ENCODE measurements around the gene SDK1. TPM values are rescaled to one million over a fixed set of nuclear protein-coding genes. Genes with fewer than 3 reads are reported as not detected.

The SDK1 gene
- total RNA-seq, 1 donor from 2014 or later, result 10.4 TPM

DNA sequence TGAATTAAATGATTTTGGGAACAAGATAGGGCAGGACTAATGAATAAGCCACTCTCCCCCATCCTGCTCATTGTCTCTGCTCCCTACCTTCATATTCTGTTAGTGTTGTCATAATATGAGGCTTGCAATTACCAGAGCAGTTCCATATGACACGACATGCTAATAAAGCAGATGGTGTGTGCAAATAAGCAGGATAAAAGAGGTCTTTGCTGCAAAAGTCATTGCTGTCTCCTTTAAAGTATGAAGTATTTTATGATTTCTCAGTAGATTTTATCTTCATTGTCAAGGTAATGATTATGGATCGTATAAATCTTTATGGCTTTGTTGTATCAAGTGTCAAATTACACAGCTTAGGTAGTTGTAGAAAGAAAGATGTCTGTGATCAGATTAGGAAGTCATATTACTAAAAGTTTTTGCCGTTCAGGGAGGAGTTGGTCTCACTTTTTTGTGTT lies 114.8 kb downstream of the SDK1 start:
- intact Hi-C loops (cut with DNase I), result no loop called here
- TF ChIP-seq, protein P1, sequence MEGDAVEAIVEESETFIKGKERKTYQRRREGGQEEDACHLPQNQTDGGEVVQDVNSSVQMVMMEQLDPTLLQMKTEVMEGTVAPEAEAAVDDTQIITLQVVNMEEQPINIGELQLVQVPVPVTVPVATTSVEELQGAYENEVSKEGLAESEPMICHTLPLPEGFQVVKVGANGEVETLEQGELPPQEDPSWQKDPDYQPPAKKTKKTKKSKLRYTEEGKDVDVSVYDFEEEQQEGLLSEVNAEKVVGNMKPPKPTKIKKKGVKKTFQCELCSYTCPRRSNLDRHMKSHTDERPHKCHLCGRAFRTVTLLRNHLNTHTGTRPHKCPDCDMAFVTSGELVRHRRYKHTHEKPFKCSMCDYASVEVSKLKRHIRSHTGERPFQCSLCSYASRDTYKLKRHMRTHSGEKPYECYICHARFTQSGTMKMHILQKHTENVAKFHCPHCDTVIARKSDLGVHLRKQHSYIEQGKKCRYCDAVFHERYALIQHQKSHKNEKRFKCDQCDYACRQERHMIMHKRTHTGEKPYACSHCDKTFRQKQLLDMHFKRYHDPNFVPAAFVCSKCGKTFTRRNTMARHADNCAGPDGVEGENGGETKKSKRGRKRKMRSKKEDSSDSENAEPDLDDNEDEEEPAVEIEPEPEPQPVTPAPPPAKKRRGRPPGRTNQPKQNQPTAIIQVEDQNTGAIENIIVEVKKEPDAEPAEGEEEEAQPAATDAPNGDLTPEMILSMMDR (IDR thresholded peaks at IDR 0.05), result no peak
- Histone ChIP-seq H3K9me3 (no peaks in the 10 kb centered on the region), H3K36me3 (no peaks in the 10 kb centered on the region), H3K27me3 (no peaks in the 10 kb centered on the region), H3K4me3 (no peak overlapping the region), H3K27ac (no peak overlapping the region), H3K4me1 (no peaks in the 10 kb centered on the region)
- no peak for DNase-seq
- no peak for ATAC-seq

DNA sequence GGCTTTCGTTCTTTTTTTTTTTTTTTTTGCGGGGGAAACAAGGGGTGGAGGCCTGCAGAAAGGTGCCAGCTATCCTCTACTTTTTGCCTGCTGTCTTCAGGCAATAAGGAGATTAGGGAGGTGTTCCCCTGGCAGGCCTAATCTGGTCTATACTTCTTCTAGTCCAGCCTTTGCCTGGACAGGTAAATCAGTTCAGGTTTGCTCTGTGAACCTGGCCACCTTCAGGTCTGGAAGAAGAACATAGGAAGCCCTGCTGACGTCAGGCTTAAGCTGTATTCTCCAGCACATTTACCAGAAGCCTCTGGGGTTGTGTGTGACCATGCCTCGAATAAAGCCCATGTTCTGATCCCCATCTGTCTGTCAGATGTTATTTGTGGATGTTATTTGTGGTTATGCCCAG lies 115.4 kb downstream of the SDK1 start:
- no peak overlapping the region for H3K4me3 ChIP-seq
- no peak for ATAC-seq

DNA sequence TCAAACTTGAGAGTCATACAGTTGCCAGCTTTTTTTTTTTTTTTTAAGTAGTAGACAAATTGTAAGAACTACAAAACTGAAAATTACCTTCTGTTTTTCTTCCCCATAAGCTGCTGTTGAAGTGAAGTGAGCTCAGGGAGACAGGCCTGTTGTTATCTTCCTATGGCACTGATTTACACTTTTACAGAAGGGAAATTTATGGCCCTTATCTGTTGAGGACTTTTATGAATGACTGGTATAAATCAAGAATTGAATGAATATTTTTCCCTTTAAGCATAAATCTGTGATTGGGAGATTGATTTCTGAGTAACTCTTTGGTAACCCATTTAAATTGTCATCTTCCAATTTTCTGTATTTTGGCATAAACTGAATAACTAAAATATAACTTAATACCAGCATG lies 124.0 kb downstream of the SDK1 start:
- intact Hi-C loops (cut with DNase I), result no loop called here
- Histone ChIP-seq H3K27ac (no peak overlapping the region), H3K4me1 (no peaks in the 10 kb centered on the region), H3K36me3 (no peaks in the 10 kb centered on the region), H3K27me3 (no peaks in the 10 kb centered on the region), H3K9me3 (no peaks in the 10 kb centered on the region), H3K4me3 (no peak overlapping the region)
- no peak for ATAC-seq
- no peak for DNase-seq
- TF ChIP-seq, protein P1 (IDR thresholded peaks at IDR 0.05), result no peak

More for the DNA sequence above, 115.4 kb downstream of the SDK1 start:
- DNase-seq, result no peak
- Histone ChIP-seq H3K27ac (no peak overlapping the region), H3K4me1 (no peaks in the 10 kb centered on the region), H3K9me3 (no peaks in the 10 kb centered on the region), H3K36me3 (no peaks in the 10 kb centered on the region), H3K27me3 (no peaks in the 10 kb centered on the region)
- TF ChIP-seq, protein P1 (IDR thresholded peaks at IDR 0.05), result no peak
- intact Hi-C loops (cut with DNase I), result no loop called here

DNA sequence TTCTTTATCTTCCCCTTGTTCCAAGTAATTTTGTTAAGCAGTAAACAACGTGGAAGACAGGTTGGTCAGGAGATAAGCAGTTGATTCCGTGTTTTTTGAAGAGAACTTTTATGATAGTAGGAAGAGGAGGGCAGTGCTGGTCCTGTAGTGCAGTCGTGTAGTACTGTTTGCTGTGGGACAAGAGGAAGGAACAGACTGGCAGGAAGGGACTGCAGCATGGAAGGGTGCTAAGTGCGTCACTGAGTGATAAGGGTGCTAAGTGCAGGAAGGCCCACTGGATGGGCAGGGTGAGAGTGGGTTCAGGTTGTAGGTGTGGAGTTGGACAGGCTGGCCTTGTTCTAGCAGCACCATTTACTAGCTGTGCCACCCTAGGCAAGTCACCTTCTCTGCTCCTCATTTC lies 125.0 kb downstream of the SDK1 start:
- Histone ChIP-seq H3K4me3 (no peak overlapping the region), H3K36me3 (no peaks in the 10 kb centered on the region), H3K27ac (no peak overlapping the region), H3K27me3 (no peaks in the 10 kb centered on the region), H3K9me3 (no peaks in the 10 kb centered on the region), H3K4me1 (no peaks in the 10 kb centered on the region)
- TF ChIP-seq, protein P1 (IDR thresholded peaks at IDR 0.05), result no peak
- DNase-seq (no peak), ATAC-seq (no peak)
- intact Hi-C loops (cut with DNase I), result no loop called here

DNA sequence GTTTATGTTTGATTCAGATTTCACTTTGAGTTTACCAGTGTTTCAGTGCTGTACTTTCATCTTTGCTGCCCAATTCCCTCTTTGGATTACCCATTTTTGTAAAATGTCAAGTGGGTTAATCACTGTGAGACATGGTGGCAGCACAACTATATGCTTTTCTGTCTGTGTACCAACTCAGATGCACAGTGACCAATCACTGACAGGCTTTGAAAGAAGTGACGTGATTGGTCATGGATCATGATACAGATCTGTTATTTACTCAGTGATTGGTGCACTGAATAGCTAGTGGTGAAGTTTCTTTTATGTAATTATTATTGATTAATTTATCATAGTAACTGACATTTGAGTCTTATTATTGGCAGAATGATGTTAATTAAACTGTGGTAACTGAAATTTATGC lies 126.9 kb downstream of the SDK1 start:
- H3K4me3 ChIP-seq, result no peak overlapping the region
- intact Hi-C loops (cut with DNase I), result no loop called here
- H3K27me3 ChIP-seq, result no peaks in the 10 kb centered on the region
- no peaks in the 10 kb centered on the region for H3K36me3 ChIP-seq
- DNase-seq (no peak), ATAC-seq (no peak)
- H3K27ac ChIP-seq, result no peak overlapping the region
- H3K4me1 ChIP-seq, result no peaks in the 10 kb centered on the region
- no peaks in the 10 kb centered on the region for H3K9me3 ChIP-seq
- TF ChIP-seq, protein P1 (IDR thresholded peaks at IDR 0.05), result no peak

DNA sequence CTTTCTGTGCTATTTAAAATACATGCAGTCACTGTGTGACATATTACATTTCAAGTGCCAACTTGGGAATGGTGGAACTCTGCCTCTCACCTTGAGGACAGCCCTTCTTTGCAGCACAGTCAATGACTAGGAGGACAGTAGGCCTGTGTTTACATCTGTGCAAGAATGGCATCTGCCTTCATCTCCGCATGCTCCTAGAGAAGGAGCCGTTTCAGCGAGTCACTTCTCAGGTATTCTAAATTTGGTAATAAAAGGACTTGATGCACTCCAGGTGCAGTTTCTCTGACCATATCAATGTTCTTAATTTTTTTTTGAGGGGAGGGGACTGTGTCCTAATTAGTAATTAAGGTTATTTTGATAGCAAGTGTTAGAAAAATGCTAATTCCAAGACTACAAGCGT lies 128.9 kb downstream of the SDK1 start:
- Histone ChIP-seq H3K27me3 (no peaks in the 10 kb centered on the region), H3K27ac (no peak overlapping the region), H3K4me1 (no peaks in the 10 kb centered on the region), H3K4me3 (no peak overlapping the region), H3K36me3 (no peaks in the 10 kb centered on the region), H3K9me3 (no peaks in the 10 kb centered on the region)
- DNase-seq (no peak), ATAC-seq (no peak)
- intact Hi-C loops (cut with DNase I), result no loop called here
- TF ChIP-seq, protein P1 (IDR thresholded peaks at IDR 0.05), result no peak

All from upper lobe of right lung (tissue), 1 donor.